Panc1 (cell line): Measurements from ENCODE around the gene TMEM168. TPM values are rescaled to one million over a fixed set of nuclear protein-coding genes. Genes with fewer than 3 reads are reported as not detected.

Experiments used
- ATAC-seq: fragments of 200-7000 bp; cut with Tn5 transposase; 2 replicates; pipeline ENCODE4 v1.9.1; 2020; ENCODE audit warnings: mild to moderate bottlenecking, moderate library complexity
- BruUV-seq: library from RNA; stranded (reverse); fragments of 400-500 nt; replicated peaks from 2 replicates; lab custom pipeline; 2021; lab: Mats Ljungman, UMichigan
- CTCF ChIA-PET: fragments of 300-600 bp; sonication (Branson Sonifier 250); formaldehyde crosslinking; loops from one replicate; lab custom pipeline; 2022; ENCODE audit warnings: antibody characterized with exemption; lab: Charles Lee
- POLR2A ChIA-PET: fragments of 300-600 bp; sonication (Branson Sonifier 250); formaldehyde crosslinking; loops from one replicate; lab custom pipeline; 2022; ENCODE audit warnings: antibody characterized with exemption; lab: Charles Lee
- DNase-seq: peaks from one replicate; pipeline ENCODE4 v3.0.0-alpha.2; 2010; ENCODE audit warnings: low read depth, low spot score
- H3K27ac ChIP-seq: 2 replicates; pipeline ENCODE4 v1.5.1; 2011; ENCODE audit warnings: mild to moderate bottlenecking, low read length, inconsistent platforms
- H3K27me3 ChIP-seq: fragments of 200-500 bp; sonication (Bioruptor generic); 2 replicates; pipeline ENCODE4 v1.6.0; 2014; ENCODE audit warnings: low read length, inconsistent platforms; ENCODE audit not compliant: control insufficient read depth, insufficient read depth
- H3K36me3 ChIP-seq: fragments of 200-500 bp; sonication (Bioruptor generic); 2 replicates; pipeline ENCODE4 v1.5.1; 2014; ENCODE audit warnings: inconsistent platforms, mild to moderate bottlenecking, low read length, moderate library complexity; ENCODE audit not compliant: control insufficient read depth, insufficient read depth
- H3K4me1 ChIP-seq: 2 replicates; pipeline ENCODE4 v1.5.1; 2011; ENCODE audit warnings: inconsistent platforms, mild to moderate bottlenecking, low read length, moderate library complexity; ENCODE audit not compliant: control insufficient read depth, insufficient read depth
- H3K4me3 ChIP-seq, 2 experiments: 2 replicates each; pipeline ENCODE4 v1.5.1; 2011 to 2012; ENCODE audit warnings: low read depth in 2 of 2, low read length in 2 of 2, mild to moderate bottlenecking in 2 of 2, inconsistent platforms in 1 of 2, moderate library complexity in 1 of 2
- H3K9me3 ChIP-seq: fragments of 200-500 bp; sonication (Bioruptor generic); 2 replicates; pipeline ENCODE4 v1.5.1; 2014; ENCODE audit warnings: low read depth, mild to moderate bottlenecking, inconsistent platforms, low read length, moderate library complexity; ENCODE audit not compliant: control insufficient read depth, insufficient read depth
- CTCF ChIP-seq: fragments of 450-650 bp; IDR thresholded peaks from 2 replicates; pipeline ENCODE4 v1.5.1; 2017; ENCODE audit warnings: mild to moderate bottlenecking
- POLR2AphosphoS5 ChIP-seq: IDR thresholded peaks from 2 replicates; pipeline ENCODE4 v1.6.1; 2012; ENCODE audit warnings: mild to moderate bottlenecking, low read depth, low read length, moderate library complexity
- SIN3A ChIP-seq: IDR thresholded peaks from 2 replicates; pipeline ENCODE4 v1.6.1; 2012; ENCODE audit warnings: low read depth, mild to moderate bottlenecking, low read length, moderate library complexity, borderline replicate concordance; ENCODE audit not compliant: insufficient read depth
- TCF7L2 ChIP-seq: IDR thresholded peaks from 2 replicates; pipeline ENCODE4 v1.6.1; 2011; ENCODE audit warnings: mild to moderate bottlenecking, low read depth, low read length, inconsistent platforms
- in situ Hi-C: cut with HindIII; loops from 2 replicates; pipeline ENCODE4 v1.10.0; 2016; ENCODE audit warnings: low sequenced_read_pairs, low pct_unique_long_range_greater_than_20kb
- intact Hi-C: fragments of 100-400 bp; cut with micrococcal nuclease; formaldehyde crosslinking; loops from one replicate; pipeline ENCODE4 v1.10.0; 2022; ENCODE audit not compliant: unreplicated experiment
- total RNA-seq: library from RNA; stranded (reverse); gene quantifications from one replicate; pipeline ENCODE4 v1.2.1, GENCODE V29; 2021; ENCODE audit not compliant: unreplicated experiment
- TF ChIP-seq, protein P1 (sequence below), 2 experiments: IDR thresholded peaks; 2 replicates each; pipeline ENCODE4 v1.6.1; 2011 to 2012; ENCODE audit warnings: low read depth in 2 of 2, control low read depth in 1 of 2, low read length in 1 of 2, mild to moderate bottlenecking in 1 of 2, moderate library complexity in 1 of 2; ENCODE audit not compliant: insufficient read depth in 1 of 2

Gene TMEM168
- total RNA-seq, 1 experiment from 2014 or later, result 0.26 TPM

- DNase-seq (no peak), ATAC-seq (no peak)
- TF ChIP-seq CTCF (no peak), TCF7L2 (no peak), POLR2AphosphoS5 (no peak), SIN3A (no peak)
- TF ChIP-seq, protein P1, sequence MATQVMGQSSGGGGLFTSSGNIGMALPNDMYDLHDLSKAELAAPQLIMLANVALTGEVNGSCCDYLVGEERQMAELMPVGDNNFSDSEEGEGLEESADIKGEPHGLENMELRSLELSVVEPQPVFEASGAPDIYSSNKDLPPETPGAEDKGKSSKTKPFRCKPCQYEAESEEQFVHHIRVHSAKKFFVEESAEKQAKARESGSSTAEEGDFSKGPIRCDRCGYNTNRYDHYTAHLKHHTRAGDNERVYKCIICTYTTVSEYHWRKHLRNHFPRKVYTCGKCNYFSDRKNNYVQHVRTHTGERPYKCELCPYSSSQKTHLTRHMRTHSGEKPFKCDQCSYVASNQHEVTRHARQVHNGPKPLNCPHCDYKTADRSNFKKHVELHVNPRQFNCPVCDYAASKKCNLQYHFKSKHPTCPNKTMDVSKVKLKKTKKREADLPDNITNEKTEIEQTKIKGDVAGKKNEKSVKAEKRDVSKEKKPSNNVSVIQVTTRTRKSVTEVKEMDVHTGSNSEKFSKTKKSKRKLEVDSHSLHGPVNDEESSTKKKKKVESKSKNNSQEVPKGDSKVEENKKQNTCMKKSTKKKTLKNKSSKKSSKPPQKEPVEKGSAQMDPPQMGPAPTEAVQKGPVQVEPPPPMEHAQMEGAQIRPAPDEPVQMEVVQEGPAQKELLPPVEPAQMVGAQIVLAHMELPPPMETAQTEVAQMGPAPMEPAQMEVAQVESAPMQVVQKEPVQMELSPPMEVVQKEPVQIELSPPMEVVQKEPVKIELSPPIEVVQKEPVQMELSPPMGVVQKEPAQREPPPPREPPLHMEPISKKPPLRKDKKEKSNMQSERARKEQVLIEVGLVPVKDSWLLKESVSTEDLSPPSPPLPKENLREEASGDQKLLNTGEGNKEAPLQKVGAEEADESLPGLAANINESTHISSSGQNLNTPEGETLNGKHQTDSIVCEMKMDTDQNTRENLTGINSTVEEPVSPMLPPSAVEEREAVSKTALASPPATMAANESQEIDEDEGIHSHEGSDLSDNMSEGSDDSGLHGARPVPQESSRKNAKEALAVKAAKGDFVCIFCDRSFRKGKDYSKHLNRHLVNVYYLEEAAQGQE (IDR thresholded peaks at IDR 0.05; ENCODE audit: insufficient read depth in 1 of 2, low read depth in 2 of 2, low read length in 1 of 2), result no peak
- intact Hi-C loops, result no loop called here
- no peaks in the 10 kb centered on the region for H3K27me3 ChIP-seq
- H3K4me3 ChIP-seq, result no peak overlapping the region
- in situ Hi-C loops, result no loop called here
- H3K9me3 ChIP-seq, result no peaks in the 10 kb centered on the region
- H3K27ac ChIP-seq, result no peak overlapping the region
- H3K4me1 ChIP-seq, result no peaks in the 10 kb centered on the region
- BruUV-seq, result no TSS peak
- CTCF ChIA-PET, result no interaction called here
- no peaks in the 10 kb centered on the region for H3K36me3 ChIP-seq
- POLR2A ChIA-PET, result no interaction called here
These were observed 37.6 kb downstream of the TMEM168 start for GRCh38 chr7:112752576-112752975.

DNA sequence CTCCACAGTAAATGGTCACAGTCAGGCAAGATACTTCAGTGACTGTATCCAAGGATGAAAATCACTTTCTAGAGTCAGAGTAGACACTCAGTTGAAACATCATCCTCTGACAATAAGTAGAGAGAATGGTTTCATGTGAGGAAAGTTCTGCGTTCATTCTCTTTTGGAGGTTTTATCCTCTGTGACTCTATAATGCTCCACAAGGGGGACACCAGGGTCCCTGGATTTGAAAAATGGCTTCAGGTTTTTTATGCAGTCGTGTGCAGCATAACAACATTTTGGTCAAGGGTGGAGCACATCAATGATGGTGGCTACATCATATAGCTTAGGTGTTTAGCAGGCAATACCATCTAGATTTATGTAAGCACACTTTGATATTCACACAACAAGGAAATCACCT is 40.4 kb downstream of the TMEM168 start:
- in situ Hi-C loops (no loop called here), intact Hi-C loops (no loop called here)
- POLR2A ChIA-PET, result no interaction called here
- Histone ChIP-seq H3K4me1 (no peaks in the 10 kb centered on the region), H3K36me3 (no peaks in the 10 kb centered on the region), H3K4me3 (no peak overlapping the region), H3K27ac (no peak overlapping the region), H3K9me3 (no peaks in the 10 kb centered on the region), H3K27me3 (no peaks in the 10 kb centered on the region)
- DNase-seq (no peak), ATAC-seq (no peak)
- BruUV-seq, result no TSS peak
- CTCF ChIA-PET, result no interaction called here
- TF ChIP-seq CTCF, result 0 out of 2 replicates have a peak, but pooled peaks have one; percentile 6
- TF ChIP-seq TCF7L2, result no peak

DNA sequence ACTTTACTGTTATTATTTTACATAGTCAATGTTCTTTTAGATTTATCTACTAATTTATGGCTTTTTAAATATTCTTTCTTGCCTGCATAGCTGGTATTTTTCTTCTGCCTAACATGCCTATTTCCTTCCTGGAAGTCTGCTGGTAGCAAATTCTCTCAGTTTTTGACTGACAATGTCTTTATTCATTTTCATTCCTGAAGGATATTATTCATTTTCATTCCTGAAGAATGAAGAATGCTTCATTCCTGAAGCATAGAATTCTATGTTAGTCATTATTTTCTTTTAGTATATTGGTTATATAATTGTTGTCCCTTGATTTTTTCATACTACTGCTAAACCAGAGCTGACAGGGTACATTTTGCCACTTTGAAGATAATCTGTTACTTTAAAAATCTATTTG is 41.8 kb downstream of the TMEM168 start:
- Histone ChIP-seq H3K9me3 (no peaks in the 10 kb centered on the region), H3K27me3 (no peaks in the 10 kb centered on the region), H3K36me3 (no peaks in the 10 kb centered on the region), H3K4me3 (no peak overlapping the region), H3K4me1 (no peaks in the 10 kb centered on the region), H3K27ac (no peak overlapping the region)
- no TSS peak for BruUV-seq
- intact Hi-C loops (no loop called here), in situ Hi-C loops (no loop called here)
- DNase-seq (no peak), ATAC-seq (no peak)
- TF ChIP-seq, protein P1 (IDR thresholded peaks at IDR 0.05; ENCODE audit: insufficient read depth in 1 of 2, low read depth in 2 of 2, low read length in 1 of 2), result no peak
- POLR2A ChIA-PET, result no interaction called here
- CTCF ChIA-PET, result no interaction called here
